Epidermal melanocyte (primary cell): Measurements from ENCODE around the gene ANO1.

Experiments used
- DNase-seq: peaks from one replicate; pipeline ENCODE4 v3.0.0; 2011; ENCODE audit warnings: low spot score; ENCODE audit not compliant: insufficient read length

ANO1 gene

GRCh38 chr11:70133771-70134335 is 55.7 kb downstream of the ANO1 start:
- DNase-seq: no peak

- no peak for DNase-seq
These were observed 56.4 kb downstream of the ANO1 start for GRCh38 chr11:70134490-70134889.

GRCh38 chr11:70135142-70135541 is 57.0 kb downstream of the ANO1 start:
- DNase-seq: no peak

GRCh38 chr11:70135625-70136059 is 57.5 kb downstream of the ANO1 start:
- DNase-seq: no peak

- no peak for DNase-seq
These were observed 59.3 kb downstream of the ANO1 start for GRCh38 chr11:70137383-70137782.

GRCh38 chr11:70138403-70138802 is 60.3 kb downstream of the ANO1 start:
- DNase-seq: no peak

GRCh38 chr11:70139785-70140410 is 61.8 kb downstream of the ANO1 start:
- no peak for DNase-seq

- no peak for DNase-seq
These were observed 62.8 kb downstream of the ANO1 start for GRCh38 chr11:70140711-70141485.

- no peak for DNase-seq
These were observed 63.5 kb downstream of the ANO1 start for GRCh38 chr11:70141486-70142220.

GRCh38 chr11:70142221-70142875 is 64.2 kb downstream of the ANO1 start:
- DNase-seq: no peak

- DNase-seq: no peak
These were observed 66.1 kb downstream of the ANO1 start for GRCh38 chr11:70144262-70144661.

GRCh38 chr11:70145071-70145470 is 67.0 kb downstream of the ANO1 start:
- no peak for DNase-seq

- no peak for DNase-seq
These were observed 67.7 kb downstream of the ANO1 start for GRCh38 chr11:70145841-70146240.

GRCh38 chr11:70146299-70146698 is 68.2 kb downstream of the ANO1 start:
- DNase-seq: no peak

GRCh38 chr11:70146895-70147520 is 68.9 kb downstream of the ANO1 start:
- no peak for DNase-seq

GRCh38 chr11:70147668-70148067 is 69.6 kb downstream of the ANO1 start:
- no peak for DNase-seq

GRCh38 chr11:70151671-70152070 is 73.6 kb downstream of the ANO1 start:
- no peak for DNase-seq

- DNase-seq: no peak
These were observed 75.1 kb downstream of the ANO1 start for GRCh38 chr11:70153133-70153727.

- no peak for DNase-seq
These were observed 77.3 kb downstream of the ANO1 start for GRCh38 chr11:70155386-70155785.

- DNase-seq: no peak
These were observed 78.3 kb downstream of the ANO1 start for GRCh38 chr11:70156291-70157037.
